B cell (primary cell): ENCODE measurements around the gene COL5A1.

Source experiments
- CTCF ChIP-seq: fragments of 200-600 bp; IDR thresholded peaks from one replicate; pipeline ENCODE4 v1.8.0; 2022; ENCODE audit warnings: antibody characterized with exemption, mild to moderate bottlenecking
- EZH2 ChIP-seq: IDR thresholded peaks from 2 replicates; pipeline ENCODE4 v1.6.1; 2012; ENCODE audit warnings: borderline replicate concordance, low read depth, mild to moderate bottlenecking, moderate library complexity, low read length; ENCODE audit not compliant: insufficient read depth, poor library complexity, severe bottlenecking

GRCh38 chr9:134710901-134711300, 69.3 kb downstream of the COL5A1 start:
- TF ChIP-seq CTCF (no peak), EZH2 (no peak)
